GM19351 (cell line): Measurements from ENCODE around the gene PLXNA4.

Experiments used
- ATAC-seq: cut with Tn5 transposase; IDR thresholded peaks from one replicate; pipeline ENCODE4 v1.9.1; 2021; ENCODE audit warnings: mild to moderate bottlenecking, moderate library complexity; ENCODE audit not compliant: unreplicated experiment

PLXNA4 gene

DNA sequence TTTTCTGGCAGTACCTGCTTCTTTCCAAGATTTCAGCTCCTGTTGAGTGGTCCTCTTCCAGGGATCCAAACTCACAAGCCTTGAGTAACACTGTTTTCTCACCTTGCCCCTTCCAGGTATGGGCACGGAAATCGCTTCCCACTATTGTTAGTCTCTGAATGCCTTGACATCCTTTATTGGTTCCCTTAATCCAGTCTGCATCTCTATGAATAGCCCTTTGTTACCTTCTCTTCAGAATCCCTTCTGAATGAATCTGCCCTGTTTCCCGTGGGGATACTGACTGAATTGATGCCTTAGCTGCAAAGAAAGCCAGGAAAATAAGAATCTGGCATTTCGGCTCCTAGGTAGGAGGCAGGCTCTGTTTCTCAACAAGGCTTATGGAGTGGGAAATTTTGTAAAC, 467.7 kb downstream of the PLXNA4 start:
- ATAC-seq = no peak

DNA sequence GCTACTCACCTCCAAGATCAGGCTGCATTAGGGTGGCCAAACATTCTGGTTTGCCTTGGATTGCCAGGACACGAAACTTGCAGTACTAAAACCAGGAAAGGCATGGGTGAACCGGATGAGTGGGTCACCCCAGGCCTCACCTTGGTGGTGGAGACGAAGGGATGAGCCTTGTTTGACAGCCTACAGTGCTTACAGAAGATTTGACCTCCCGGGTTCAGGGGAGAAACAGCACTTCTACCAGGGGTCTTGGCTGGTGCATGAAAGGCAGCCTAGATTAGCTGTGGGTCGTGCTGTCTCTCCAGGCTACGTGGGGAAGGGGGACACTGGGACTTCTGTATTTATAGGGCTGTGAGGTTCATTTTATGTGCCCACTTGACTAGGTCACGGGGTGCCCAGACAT, 469.8 kb downstream of the PLXNA4 start:
- no peak for ATAC-seq

- no peak for ATAC-seq
Observed at GRCh38 chr7:132105096-132105495, 471.2 kb downstream of the PLXNA4 start.

- ATAC-seq = no peak
Observed at GRCh38 chr7:132103718-132104117, 472.6 kb downstream of the PLXNA4 start.

DNA sequence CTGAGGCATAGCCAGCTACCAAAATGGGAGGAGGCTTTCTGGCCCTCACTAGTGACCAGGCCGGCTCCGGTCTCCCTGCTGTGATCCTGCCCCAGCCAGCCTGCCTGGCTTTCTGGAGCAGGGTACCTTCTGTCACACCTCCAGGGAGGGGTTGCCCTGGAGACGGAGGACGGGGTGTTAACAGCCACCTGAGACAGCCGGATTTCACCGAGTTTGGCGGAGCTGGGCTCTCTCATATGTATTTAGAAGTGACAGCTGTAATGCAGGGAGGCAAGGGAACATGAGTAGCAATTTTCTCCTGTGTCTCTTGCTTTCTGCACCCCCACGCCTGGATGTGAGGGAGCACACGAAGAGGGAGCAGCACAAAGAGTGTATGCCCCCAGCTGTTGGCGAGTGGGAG, 473.3 kb downstream of the PLXNA4 start:
- no peak for ATAC-seq

DNA sequence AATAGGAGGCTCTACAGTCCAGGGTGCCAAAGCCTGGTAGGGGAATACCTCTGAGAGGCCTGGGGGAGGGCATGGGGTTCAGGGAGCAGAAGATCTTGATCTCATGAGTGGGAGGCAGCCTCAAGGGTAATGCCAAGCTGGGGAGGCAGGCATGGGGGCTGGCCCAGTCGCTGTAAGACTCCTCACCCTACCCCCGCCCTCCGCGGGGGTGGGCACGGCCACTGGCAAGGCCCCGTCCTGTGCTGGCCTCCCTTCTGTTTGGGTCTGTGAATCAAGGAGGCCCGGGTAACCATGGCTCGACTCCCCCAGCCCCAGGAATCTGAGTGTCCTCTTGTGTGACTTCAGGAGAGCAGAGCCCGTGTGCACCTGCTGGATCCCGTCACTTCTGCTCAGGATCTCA, 473.9 kb downstream of the PLXNA4 start:
- no peak for ATAC-seq

DNA sequence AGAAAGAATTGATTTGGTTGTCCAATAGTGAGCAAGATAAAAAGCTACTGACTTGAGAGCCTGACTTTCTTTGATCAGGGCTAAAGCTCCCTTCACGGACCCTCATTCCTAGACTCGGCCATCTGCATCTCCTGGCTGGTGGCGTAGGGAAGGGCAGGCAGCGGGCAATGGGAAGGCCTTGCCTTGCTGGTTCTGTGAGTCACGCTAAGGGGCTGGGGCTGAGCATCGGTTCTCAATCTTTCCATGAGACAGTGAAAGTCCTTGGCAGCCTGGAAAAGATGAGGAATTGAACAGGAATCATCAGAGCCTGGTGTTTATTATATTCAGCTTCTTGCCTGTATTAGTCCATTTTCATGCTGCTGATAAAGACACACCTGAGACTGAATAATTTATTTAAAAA, 475.3 kb downstream of the PLXNA4 start:
- no peak for ATAC-seq

- ATAC-seq = no peak
Observed at GRCh38 chr7:132100483-132100882, 475.8 kb downstream of the PLXNA4 start.

- no peak for ATAC-seq
Observed at GRCh38 chr7:132099163-132099562, 477.1 kb downstream of the PLXNA4 start.

GRCh38 chr7:132098327-132098726, 477.9 kb downstream of the PLXNA4 start:
- ATAC-seq = no peak

DNA sequence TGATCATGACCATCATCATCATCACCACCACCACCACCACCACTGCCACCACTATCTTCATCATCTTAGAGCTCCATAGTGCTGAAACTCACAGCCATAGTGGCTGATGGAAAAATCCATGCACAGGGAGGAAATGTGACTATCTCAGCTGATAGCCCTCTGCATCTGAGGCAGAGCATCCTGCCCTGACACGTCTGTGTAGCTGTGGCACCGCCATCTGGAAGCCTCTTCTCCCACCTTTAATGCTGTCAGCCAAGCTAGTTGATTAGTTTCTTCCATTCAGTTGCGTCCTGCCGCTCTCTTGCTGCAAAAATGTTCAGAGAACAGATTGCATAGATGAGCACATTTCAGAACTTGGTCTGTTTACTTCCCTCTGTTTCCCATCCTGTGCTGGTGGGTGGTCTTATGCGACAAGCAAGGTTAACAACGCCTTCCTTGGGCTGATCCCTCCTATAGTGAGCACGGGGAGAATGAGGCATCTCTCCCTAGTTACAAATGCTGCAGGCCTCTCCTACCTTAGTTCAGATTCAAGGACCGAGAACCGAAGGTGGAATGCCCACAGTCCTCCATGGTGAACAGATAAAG, 478.6 kb downstream of the PLXNA4 start:
- ATAC-seq = no peak

GRCh38 chr7:132095111-132095765, 481.0 kb downstream of the PLXNA4 start:
- no peak for ATAC-seq

DNA sequence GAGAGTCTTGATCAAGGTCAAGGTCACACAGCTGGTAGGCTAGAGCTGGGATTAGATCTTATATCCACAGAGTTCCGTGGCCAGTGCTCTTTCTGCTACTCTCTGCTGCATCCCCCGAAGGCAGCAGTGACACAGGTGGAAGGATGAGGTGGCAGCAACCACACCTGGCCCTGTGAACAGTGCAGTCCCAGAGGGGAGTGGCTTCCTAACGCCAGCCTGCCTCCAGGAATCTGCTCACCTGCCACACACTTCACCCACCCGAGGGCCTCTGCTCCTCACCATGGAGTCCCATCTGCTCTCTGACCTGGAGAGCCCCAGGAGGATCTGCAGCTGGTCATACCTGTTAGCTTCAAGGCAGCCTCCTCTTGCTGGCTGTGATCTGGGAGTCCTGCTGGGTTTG, 484.2 kb downstream of the PLXNA4 start:
- no peak for ATAC-seq

DNA sequence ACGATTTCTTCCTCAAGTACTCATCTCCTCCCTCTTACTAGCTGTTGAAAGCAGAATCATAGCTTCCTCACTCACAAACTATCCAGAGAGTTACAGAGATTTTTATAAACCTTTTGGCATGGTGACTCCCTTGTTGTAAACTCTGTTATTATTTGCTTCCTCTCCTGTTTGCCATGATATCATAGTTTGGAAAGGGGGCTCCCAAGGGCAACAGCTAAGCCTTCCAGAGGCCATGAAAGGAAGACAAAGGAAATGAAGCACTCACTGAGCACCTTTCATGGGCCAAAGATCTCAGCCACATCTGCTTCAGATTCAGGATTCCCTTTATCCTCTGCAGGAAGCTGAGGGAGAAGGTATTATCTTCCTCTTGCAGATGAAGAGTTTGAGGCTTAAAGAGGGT, 484.6 kb downstream of the PLXNA4 start:
- ATAC-seq = no peak

- no peak for ATAC-seq
Observed at GRCh38 chr7:132090444-132090843, 485.8 kb downstream of the PLXNA4 start.

DNA sequence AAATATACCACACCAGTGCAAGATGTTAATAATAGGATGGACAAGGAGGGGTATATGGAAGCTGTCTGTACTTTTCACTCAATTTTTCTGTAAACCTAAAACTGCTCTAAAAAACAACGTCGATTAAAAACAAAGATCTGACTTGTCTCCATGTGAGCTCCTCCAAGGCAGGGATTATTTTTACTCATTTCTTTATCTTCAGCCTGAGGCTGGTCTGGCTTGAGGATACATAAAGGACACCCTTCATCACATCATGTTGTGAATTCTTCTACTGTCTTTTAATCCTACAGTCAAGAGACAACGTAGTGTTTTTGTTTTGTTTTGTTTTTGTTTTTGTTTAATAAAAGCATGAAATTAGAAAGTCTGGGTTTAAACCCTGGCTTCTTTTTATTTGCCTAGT, 486.9 kb downstream of the PLXNA4 start:
- no peak for ATAC-seq

DNA sequence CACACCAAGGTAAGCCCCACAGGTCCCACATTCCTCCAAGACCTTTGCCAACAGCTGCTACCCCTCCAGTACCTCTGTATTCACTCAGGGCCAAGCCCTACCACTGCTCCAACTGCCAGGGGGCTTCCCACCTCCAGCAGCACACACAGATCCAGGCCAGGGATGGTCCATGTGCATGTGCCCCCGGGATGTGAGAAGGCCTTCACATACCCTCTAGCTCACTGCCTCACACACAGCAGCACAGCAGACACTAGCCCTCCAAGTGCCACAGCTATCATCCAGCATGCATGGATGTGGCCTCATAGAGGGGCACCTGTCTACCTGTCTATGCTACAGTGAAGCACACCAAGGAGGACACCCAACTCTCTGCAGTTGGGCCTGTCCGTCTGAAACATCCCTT, 488.8 kb downstream of the PLXNA4 start:
- no peak for ATAC-seq

DNA sequence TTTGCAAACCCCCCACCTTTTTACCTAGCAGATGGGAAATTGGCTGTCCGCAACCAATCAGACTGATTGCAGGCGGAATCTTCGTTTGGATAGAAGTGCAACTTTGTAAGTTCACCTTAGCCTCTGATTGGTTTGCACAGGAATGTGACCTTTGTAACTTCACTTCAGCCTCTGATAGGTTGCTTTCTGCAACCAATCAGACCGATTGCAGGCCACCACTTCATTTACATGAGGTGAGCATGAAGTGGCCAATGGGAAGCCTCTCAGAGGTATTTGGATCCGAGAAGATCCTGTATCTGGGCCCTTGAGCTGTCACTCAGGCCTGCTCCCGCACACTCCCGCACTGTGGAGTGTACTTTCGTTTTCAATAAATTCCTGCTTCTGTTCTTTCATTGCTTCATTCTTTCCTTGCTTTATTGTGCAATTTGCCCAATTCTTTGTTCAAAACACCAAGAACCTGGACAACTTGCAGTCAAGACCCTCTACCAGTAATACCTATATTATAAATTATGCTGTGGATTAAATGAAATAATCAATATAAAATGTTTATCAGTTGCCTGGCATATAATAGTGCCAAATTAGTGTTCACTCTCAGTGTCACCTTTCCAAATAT, 491.4 kb downstream of the PLXNA4 start:
- no peak for ATAC-seq

GRCh38 chr7:132083537-132084123, 492.6 kb downstream of the PLXNA4 start:
- ATAC-seq = no peak

- no peak for ATAC-seq
Observed at GRCh38 chr7:132083126-132083525, 493.1 kb downstream of the PLXNA4 start.

- no peak for ATAC-seq
Observed at GRCh38 chr7:132082394-132082793, 493.9 kb downstream of the PLXNA4 start.

DNA sequence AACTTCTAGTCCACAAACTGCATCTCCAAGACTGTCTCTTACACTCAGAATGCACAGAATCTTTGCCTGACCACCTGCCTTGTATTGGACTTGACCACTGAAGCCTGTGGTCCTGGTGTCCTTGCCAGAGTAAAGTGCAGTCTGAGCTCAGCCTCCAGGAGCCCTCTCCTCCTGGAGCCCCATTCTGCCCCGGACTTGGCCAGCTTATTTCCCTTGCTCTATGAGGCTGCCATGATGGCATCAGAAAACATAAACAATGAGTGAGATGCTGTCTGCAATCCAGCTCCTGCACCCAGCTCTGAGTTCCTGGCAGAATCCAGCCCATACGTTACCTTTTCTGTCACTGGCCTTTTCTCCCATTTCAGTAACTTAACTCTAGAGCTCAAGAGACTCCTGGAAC, 494.6 kb downstream of the PLXNA4 start:
- no peak for ATAC-seq
